SK-N-SH (cell line): ENCODE results near the gene ZNF319.

Experiments
- CTCF ChIP-seq: fragments of 200-600 bp; sonication (generic); IDR thresholded peaks from 2 replicates; pipeline ENCODE4 v1.6.1; 2017; ENCODE audit warnings: antibody characterized with exemption, mild to moderate bottlenecking, moderate library complexity
- ELF1 ChIP-seq: IDR thresholded peaks from 2 replicates; pipeline ENCODE4 v1.4.0; 2012
- EP300 ChIP-seq, 2 experiments: IDR thresholded peaks; 2 replicates each; pipeline versions ENCODE4 v1.4.0 to v1.6.1; 2012; ENCODE audit warnings: borderline replicate concordance in 1 of 2, low read depth in 1 of 2, low read length in 1 of 2
- GABPA ChIP-seq: IDR thresholded peaks from 2 replicates; pipeline ENCODE4 v1.4.0; 2012; ENCODE audit warnings: low read depth, mild to moderate bottlenecking

GRCh38 chr16:57961538-57961937 is 38.9 kb downstream of the ZNF319 start:
- TF ChIP-seq EP300 (IDR thresholded peaks at IDR 0.05; ENCODE audit: borderline replicate concordance in 1 of 2, low read depth in 1 of 2, low read length in 1 of 2) (no peak), CTCF (no peak), GABPA (no peak), ELF1 (no peak)
